Measurements from ENCODE around the gene PREP. TPM values are rescaled to one million over a fixed set of nuclear protein-coding genes. Genes with fewer than 3 reads are reported as not detected.

The PREP gene
- total RNA-seq, 2 donors from 2014 or later, result 13.7 to 16.8 TPM

DNA sequence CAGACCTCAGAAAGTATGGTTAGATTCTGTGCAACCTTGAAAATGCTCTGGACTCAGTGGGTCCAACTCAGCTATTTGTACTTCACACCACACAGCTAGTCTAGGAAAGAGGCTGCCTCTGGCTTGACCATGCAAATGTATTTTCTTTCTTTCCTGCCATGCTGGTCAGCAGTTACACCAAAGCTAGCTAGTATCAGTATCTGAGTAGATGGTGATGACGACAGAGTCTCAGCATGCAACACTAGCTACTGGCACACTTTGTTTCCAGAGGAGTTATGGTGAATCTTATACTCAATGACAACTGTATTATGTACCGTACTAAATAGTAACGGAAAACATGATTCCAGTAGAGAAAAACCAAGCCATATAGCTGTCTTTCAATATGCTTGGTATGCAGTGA lies 126.5 kb downstream of the PREP start:
- no peak overlapping the region for H3K27ac ChIP-seq
- no peaks in the 10 kb centered on the region for H3K9me3 ChIP-seq
- peaks cover 0 to 16% of the 10 kb centered on the region in 2 donors for H3K4me1 ChIP-seq
- TF ChIP-seq, protein P1, sequence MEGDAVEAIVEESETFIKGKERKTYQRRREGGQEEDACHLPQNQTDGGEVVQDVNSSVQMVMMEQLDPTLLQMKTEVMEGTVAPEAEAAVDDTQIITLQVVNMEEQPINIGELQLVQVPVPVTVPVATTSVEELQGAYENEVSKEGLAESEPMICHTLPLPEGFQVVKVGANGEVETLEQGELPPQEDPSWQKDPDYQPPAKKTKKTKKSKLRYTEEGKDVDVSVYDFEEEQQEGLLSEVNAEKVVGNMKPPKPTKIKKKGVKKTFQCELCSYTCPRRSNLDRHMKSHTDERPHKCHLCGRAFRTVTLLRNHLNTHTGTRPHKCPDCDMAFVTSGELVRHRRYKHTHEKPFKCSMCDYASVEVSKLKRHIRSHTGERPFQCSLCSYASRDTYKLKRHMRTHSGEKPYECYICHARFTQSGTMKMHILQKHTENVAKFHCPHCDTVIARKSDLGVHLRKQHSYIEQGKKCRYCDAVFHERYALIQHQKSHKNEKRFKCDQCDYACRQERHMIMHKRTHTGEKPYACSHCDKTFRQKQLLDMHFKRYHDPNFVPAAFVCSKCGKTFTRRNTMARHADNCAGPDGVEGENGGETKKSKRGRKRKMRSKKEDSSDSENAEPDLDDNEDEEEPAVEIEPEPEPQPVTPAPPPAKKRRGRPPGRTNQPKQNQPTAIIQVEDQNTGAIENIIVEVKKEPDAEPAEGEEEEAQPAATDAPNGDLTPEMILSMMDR (IDR thresholded peaks at IDR 0.05), result no peak
- no peak overlapping the region for H3K4me3 ChIP-seq
- H3K27me3 ChIP-seq, result no peaks in the 10 kb centered on the region
- peaks cover 26% of the 10 kb centered on the region for H3K36me3 ChIP-seq
- DNase-seq (ENCODE audit: low spot score), result no peak

DNA sequence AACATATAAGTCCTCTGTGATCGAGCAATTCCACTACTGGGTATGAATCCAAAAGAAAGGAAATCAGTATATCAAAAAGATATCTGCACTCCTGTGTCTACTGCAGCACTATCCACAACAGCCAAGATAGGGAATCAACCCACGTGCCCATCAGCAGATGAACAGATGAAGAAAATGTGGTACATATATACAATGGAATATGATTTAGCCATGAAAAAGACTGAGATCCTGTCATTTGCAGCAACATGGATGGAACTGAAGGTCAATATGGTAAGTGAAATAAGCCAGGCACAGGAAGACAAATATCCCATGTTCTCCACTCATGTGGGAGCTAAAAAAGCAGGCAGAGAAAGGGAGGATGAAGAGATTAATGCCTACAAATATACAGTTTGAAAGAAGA lies 127.3 kb downstream of the PREP start:
- TF ChIP-seq, protein P1 (IDR thresholded peaks at IDR 0.05), result no peak
- Histone ChIP-seq H3K36me3 (peaks cover 25% of the 10 kb centered on the region), H3K4me3 (no peak overlapping the region), H3K4me1 (peaks cover 0 to 16% of the 10 kb centered on the region in 2 donors), H3K27me3 (no peaks in the 10 kb centered on the region), H3K9me3 (no peaks in the 10 kb centered on the region), H3K27ac (no peak overlapping the region)
- no peak for DNase-seq (ENCODE audit: low spot score)

DNA sequence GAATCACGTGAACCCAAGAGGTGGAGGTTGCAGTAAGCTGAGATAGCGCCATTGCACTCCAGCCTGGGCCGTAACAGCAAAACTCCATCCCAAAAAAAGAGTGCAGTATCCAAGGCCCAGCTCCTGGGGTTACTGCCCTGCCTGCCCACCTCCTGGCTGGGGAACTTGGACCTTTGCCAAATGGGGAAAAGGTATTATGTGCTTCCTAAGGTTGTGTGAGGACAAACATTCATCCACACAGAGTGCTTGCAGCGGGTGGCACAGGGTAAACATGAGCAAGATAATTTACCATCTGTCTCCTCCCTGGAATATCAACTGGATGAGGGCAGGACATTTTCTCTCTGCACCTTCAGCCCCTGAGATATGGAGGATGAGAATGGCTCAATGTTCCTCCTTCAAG lies 128.2 kb downstream of the PREP start:
- no peaks in the 10 kb centered on the region for H3K9me3 ChIP-seq
- H3K36me3 ChIP-seq, result peaks cover 25% of the 10 kb centered on the region
- H3K27me3 ChIP-seq, result no peaks in the 10 kb centered on the region
- no peak for DNase-seq (ENCODE audit: low spot score)
- peaks cover 0 to 16% of the 10 kb centered on the region in 2 donors for H3K4me1 ChIP-seq
- H3K4me3 ChIP-seq, result no peak overlapping the region
- TF ChIP-seq, protein P1 (IDR thresholded peaks at IDR 0.05), result no peak
- H3K27ac ChIP-seq, result no peak overlapping the region

DNA sequence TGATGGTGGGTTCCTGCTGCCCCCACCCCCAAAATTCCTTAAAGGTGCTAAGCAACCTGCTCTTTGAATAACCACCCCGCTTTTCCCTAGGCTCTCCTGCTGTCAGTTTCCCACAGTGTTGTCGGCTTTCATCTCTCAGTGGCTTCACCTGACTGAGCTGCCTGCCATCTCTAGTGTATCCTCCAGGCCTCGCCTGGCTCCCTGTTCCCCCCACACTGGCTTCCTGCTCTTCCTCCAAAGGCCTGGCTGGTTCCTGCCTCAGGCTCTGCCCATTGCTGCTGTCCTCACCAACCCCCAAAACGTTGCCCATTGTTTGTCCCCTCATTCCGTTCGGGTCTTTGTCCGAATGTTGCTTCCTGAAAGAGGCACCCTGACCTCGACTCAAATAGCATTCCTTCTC lies 129.3 kb downstream of the PREP start:
- H3K36me3 ChIP-seq, result peaks cover 25% of the 10 kb centered on the region
- no peak overlapping the region for H3K4me3 ChIP-seq
- no peak for DNase-seq (ENCODE audit: low spot score)
- TF ChIP-seq, protein P1 (IDR thresholded peaks at IDR 0.05), result no peak
- peaks cover 0 to 16% of the 10 kb centered on the region in 2 donors for H3K4me1 ChIP-seq
- peak overlapping the region in 1 of 2 donors; percentile 49 for H3K27ac ChIP-seq
- no peaks in the 10 kb centered on the region for H3K9me3 ChIP-seq
- H3K27me3 ChIP-seq, result no peaks in the 10 kb centered on the region

DNA sequence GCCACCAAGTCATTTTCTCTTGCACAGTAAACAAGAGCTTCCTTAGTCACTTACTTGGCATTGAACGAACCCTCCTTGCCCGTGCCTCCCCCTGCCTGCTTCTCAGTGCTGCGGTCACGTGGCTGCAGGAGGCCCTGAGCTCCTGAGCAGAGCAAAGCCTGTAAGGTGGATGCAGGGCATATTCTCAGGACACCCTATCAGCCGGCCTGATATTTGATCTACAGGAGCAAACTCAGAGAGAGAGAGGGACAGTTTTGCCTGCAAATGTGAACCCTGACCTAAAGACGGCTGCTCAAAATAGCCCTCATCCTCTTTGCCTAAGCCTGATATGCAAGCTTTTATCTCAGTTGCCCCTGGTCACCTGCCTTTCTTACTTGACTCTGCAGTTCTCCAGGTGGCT lies 130.1 kb downstream of the PREP start:
- H3K27ac ChIP-seq, result peak overlapping the region in 1 of 2 donors; percentile 49
- H3K4me1 ChIP-seq, result peaks cover 0 to 16% of the 10 kb centered on the region in 2 donors

DNA sequence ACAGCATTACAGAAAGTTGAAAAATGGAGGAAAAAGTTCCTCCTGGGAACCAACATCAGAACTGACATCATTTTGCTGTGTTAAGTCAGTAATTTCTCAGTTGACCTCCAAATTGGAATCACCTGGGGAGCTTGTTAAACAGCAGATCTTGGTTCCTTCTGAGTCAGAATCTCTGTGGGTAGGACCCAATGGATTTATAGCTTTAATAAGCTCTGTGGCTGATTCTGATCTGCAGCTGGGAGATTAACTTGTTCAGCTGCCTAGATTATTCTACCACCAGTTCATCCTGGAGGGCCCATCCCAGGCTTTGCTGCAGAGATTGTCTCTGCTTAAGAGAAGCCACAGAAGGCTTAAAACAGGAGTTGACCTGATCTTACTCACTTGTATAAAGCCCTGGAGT lies 132.4 kb downstream of the PREP start:
- H3K36me3 ChIP-seq, result no peaks in the 10 kb centered on the region
- H3K4me3 ChIP-seq, result no peak overlapping the region
- H3K4me1 ChIP-seq, result peaks cover 0 to 16% of the 10 kb centered on the region in 2 donors
- H3K27me3 ChIP-seq, result no peaks in the 10 kb centered on the region
- DNase-seq (ENCODE audit: low spot score), result no peak
- H3K27ac ChIP-seq, result no peak overlapping the region
- TF ChIP-seq, protein P1 (IDR thresholded peaks at IDR 0.05), result no peak
- H3K9me3 ChIP-seq, result no peaks in the 10 kb centered on the region

More for the DNA sequence above, 130.1 kb downstream of the PREP start:
- Histone ChIP-seq H3K4me3 (no peak overlapping the region), H3K27me3 (no peaks in the 10 kb centered on the region), H3K36me3 (peaks cover 20% of the 10 kb centered on the region), H3K9me3 (no peaks in the 10 kb centered on the region)
- TF ChIP-seq, protein P1 (IDR thresholded peaks at IDR 0.05), result no peak
- no peak for DNase-seq (ENCODE audit: low spot score)

Measured in right atrium auricular region (tissue), 2 donors.